Activated CD8-positive, alpha-beta memory T cell treated with anti-CD3 and anti-CD28 coated beads, Interleukin-2, amount 10 ng/mL, durations not matched to agents 7 days and 5 days (primary cell): ENCODE data around the gene LTC4S. TPM values are rescaled to one million over a fixed set of nuclear protein-coding genes. Genes with fewer than 3 reads are reported as not detected.
"Not testable (repeated sequence)": the region's sequence is repeated elsewhere in the genome, so short reads cannot be mapped to it uniquely, and the experiment has no call there.

Experiments
- ATAC-seq: fragments of 150-1000 bp; cut with Tn5 transposase; one replicate; pipeline ENCODE4 v1.10.0; 2021; ENCODE audit warnings: moderate library complexity
- CTCF ChIA-PET: fragments of 350-600 bp; sonication (Branson Sonifier 250); formaldehyde crosslinking; loops from one replicate; lab custom pipeline; 2021; ENCODE audit warnings: antibody characterized with exemption; lab: Charles Lee
- DNase-seq: peaks from one replicate; pipeline ENCODE4 v3.0.0-alpha.2; 2020
- H3K27ac Mint-ChIP-seq: one replicate; pipeline ENCODE4 v1.8.0; 2021; ENCODE audit warnings: mild to moderate bottlenecking, mixed read lengths
- H3K27me3 Mint-ChIP-seq: one replicate; pipeline ENCODE4 v1.8.0; 2021; ENCODE audit warnings: mixed read lengths
- H3K36me3 Mint-ChIP-seq: one replicate; pipeline ENCODE4 v1.8.0; 2021; ENCODE audit warnings: mild to moderate bottlenecking, mixed read lengths
- H3K4me1 Mint-ChIP-seq: one replicate; pipeline ENCODE4 v1.8.0; 2021; ENCODE audit warnings: mixed read lengths
- H3K4me3 Mint-ChIP-seq: one replicate; pipeline ENCODE4 v1.8.0; 2021; ENCODE audit warnings: mild to moderate bottlenecking, moderate library complexity, mixed read lengths
- H3K9me3 Mint-ChIP-seq: one replicate; pipeline ENCODE4 v1.8.0; 2022; ENCODE audit warnings: low read depth, mixed read lengths
- total RNA-seq, 2 experiments: library from RNA; stranded (reverse); gene quantifications; one replicate each; pipeline ENCODE4 v1.2.3, GENCODE V29; 2021

Gene LTC4S
- 1 to 10 TPM in 1 of 2 experiments, under 1 TPM in 1; 0.91 to 1.5 TPM for total RNA-seq

- Mint-ChIP-seq H3K27ac (peak within 1 kb of the TSS; percentile 48), H3K4me1 (peaks cover 34% of the 10 kb centered on the region), H3K4me3 (peak within 1 kb of the TSS; percentile 53), H3K27me3 (no peaks in the 10 kb centered on the region), H3K36me3 (peaks cover 2% of the 10 kb centered on the region), H3K9me3 (no peaks in the 10 kb centered on the region)
- CTCF ChIA-PET, result interaction anchor here (0.7 to 5.1 kb wide), 8 partner anchors 9 to 115 kb away, joined by 3 to 49 read pairs (median 3); no protein-coding TSS in a partner anchor
- DNase-seq (peak; percentile 82), ATAC-seq (peak; percentile 41)
Measured at GRCh38 chr5:179793468-179794139, at the start of gene LTC4S. TSS of gene LTC4S (plus strand) at chr5:179793986. CDS start at chr5:179794081, 95 bp downstream.

- ATAC-seq, H3K9me3 Mint-ChIP-seq, H3K4me3 Mint-ChIP-seq, DNase-seq, H3K4me1 Mint-ChIP-seq, H3K27me3 Mint-ChIP-seq, H3K27ac Mint-ChIP-seq: not testable (repeated sequence)
- CTCF ChIA-PET, result interaction anchor here (0.6 to 2.3 kb wide), 2 partner anchors 11 to 1556 kb away, joined by 3 to 6 read pairs; partner anchors contain the start of gene MAML1
- peaks cover 28% of the 10 kb centered on the region for H3K36me3 Mint-ChIP-seq
Measured at GRCh38 chr5:179744106-179744505, 49.7 kb upstream of the LTC4S start.

- Mint-ChIP-seq H3K4me3 (no peak overlapping the region), H3K27me3 (no peaks in the 10 kb centered on the region), H3K27ac (no peak overlapping the region), H3K9me3 (no peaks in the 10 kb centered on the region), H3K4me1 (peaks cover 8% of the 10 kb centered on the region), H3K36me3 (peaks cover 22% of the 10 kb centered on the region)
- DNase-seq (no peak), ATAC-seq (no peak)
- CTCF ChIA-PET, result no interaction called here
Measured at GRCh38 chr5:179746872-179747271, 46.9 kb upstream of the LTC4S start.

GRCh38 chr5:179747811-179748210 lies 46.0 kb upstream of the LTC4S start:
- ATAC-seq (no peak), DNase-seq (no peak)
- Mint-ChIP-seq H3K4me1 (peaks cover 8% of the 10 kb centered on the region), H3K4me3 (no peak overlapping the region), H3K27ac (no peak overlapping the region), H3K9me3 (no peaks in the 10 kb centered on the region), H3K36me3 (peaks cover 21% of the 10 kb centered on the region), H3K27me3 (no peaks in the 10 kb centered on the region)
- CTCF ChIA-PET, result no interaction called here

GRCh38 chr5:179749857-179750508 lies 43.8 kb upstream of the LTC4S start:
- Mint-ChIP-seq H3K4me3 (no peak overlapping the region), H3K27ac (peak overlapping the region; percentile 24), H3K36me3 (peaks cover 24% of the 10 kb centered on the region), H3K27me3 (no peaks in the 10 kb centered on the region), H3K9me3 (no peaks in the 10 kb centered on the region), H3K4me1 (peaks cover 21% of the 10 kb centered on the region)
- no peak for DNase-seq
- no peak for ATAC-seq
- CTCF ChIA-PET, result interaction anchor here (5.5 kb wide), 1 partner anchor 13 kb away, joined by 26 read pairs; no protein-coding TSS in a partner anchor

- H3K4me3 Mint-ChIP-seq, result no peak overlapping the region
- peaks cover 22% of the 10 kb centered on the region for H3K4me1 Mint-ChIP-seq
- ATAC-seq (no peak), DNase-seq (no peak)
- H3K9me3 Mint-ChIP-seq, result no peaks in the 10 kb centered on the region
- peaks cover 13% of the 10 kb centered on the region for H3K36me3 Mint-ChIP-seq
- no peaks in the 10 kb centered on the region for H3K27me3 Mint-ChIP-seq
- no peak overlapping the region for H3K27ac Mint-ChIP-seq
- CTCF ChIA-PET, result interaction anchor here (5.5 kb wide), 1 partner anchor 9 kb away, joined by 26 read pairs; no protein-coding TSS in a partner anchor
Measured at GRCh38 chr5:179753971-179754370, 39.8 kb upstream of the LTC4S start.

- CTCF ChIA-PET, result no interaction called here
- Mint-ChIP-seq H3K27me3 (no peaks in the 10 kb centered on the region), H3K27ac (no peak overlapping the region), H3K9me3 (no peaks in the 10 kb centered on the region), H3K36me3 (peaks cover 13% of the 10 kb centered on the region), H3K4me1 (peaks cover 32% of the 10 kb centered on the region), H3K4me3 (no peak overlapping the region)
- ATAC-seq (no peak), DNase-seq (no peak)
Measured at GRCh38 chr5:179755022-179755421, 38.8 kb upstream of the LTC4S start.

- no peaks in the 10 kb centered on the region for H3K27me3 Mint-ChIP-seq
- no peaks in the 10 kb centered on the region for H3K9me3 Mint-ChIP-seq
- CTCF ChIA-PET, result interaction anchor here (1.1 kb wide), 1 partner anchor 43 kb away, joined by 3 read pairs; no protein-coding TSS in a partner anchor
- H3K4me3 Mint-ChIP-seq, result no peak overlapping the region
- peaks cover 2% of the 10 kb centered on the region for H3K36me3 Mint-ChIP-seq
- H3K27ac Mint-ChIP-seq, result no peak overlapping the region
- no peak for ATAC-seq
- no peak for DNase-seq
- H3K4me1 Mint-ChIP-seq, result peaks cover 52% of the 10 kb centered on the region
Measured at GRCh38 chr5:179758955-179759354, 34.8 kb upstream of the LTC4S start.

- ATAC-seq (no peak), DNase-seq (no peak)
- Mint-ChIP-seq H3K36me3 (peaks cover 2% of the 10 kb centered on the region), H3K4me1 (peaks cover 48% of the 10 kb centered on the region), H3K27me3 (no peaks in the 10 kb centered on the region), H3K4me3 (no peak overlapping the region), H3K27ac (peak overlapping the region; percentile 58), H3K9me3 (no peaks in the 10 kb centered on the region)
- CTCF ChIA-PET, result interaction anchor here (1.1 kb wide), 1 partner anchor 42 kb away, joined by 3 read pairs; no protein-coding TSS in a partner anchor
Measured at GRCh38 chr5:179759581-179760551, 33.9 kb upstream of the LTC4S start.

- CTCF ChIA-PET, result interaction anchor here (0.8 to 3.6 kb wide), 21 partner anchors 9 to 329 kb away, joined by 3 to 49 read pairs (median 7); partner anchors contain the start of genes LTC4S, MAML1, MGAT4B and TBC1D9B
- Mint-ChIP-seq H3K9me3 (no peaks in the 10 kb centered on the region), H3K4me1 (peaks cover 47% of the 10 kb centered on the region), H3K27me3 (no peaks in the 10 kb centered on the region), H3K27ac (peak overlapping the region; percentile 50), H3K4me3 (no peak overlapping the region), H3K36me3 (peaks cover 11% of the 10 kb centered on the region)
- DNase-seq (peak; percentile 66), ATAC-seq (peak; percentile 70)
Measured at GRCh38 chr5:179762079-179762780, 31.6 kb upstream of the LTC4S start.

- no peak for ATAC-seq
- Mint-ChIP-seq H3K27me3 (no peaks in the 10 kb centered on the region), H3K4me3 (no peak overlapping the region), H3K4me1 (peaks cover 47% of the 10 kb centered on the region), H3K27ac (peak overlapping the region; percentile 50), H3K36me3 (peaks cover 11% of the 10 kb centered on the region), H3K9me3 (no peaks in the 10 kb centered on the region)
- CTCF ChIA-PET, result interaction anchor here (0.9 to 3.6 kb wide), 24 partner anchors 9 to 328 kb away, joined by 3 to 49 read pairs (median 6); partner anchors contain the start of genes LTC4S, MAML1, MGAT4B and TBC1D9B
- DNase-seq, result no peak
Measured at GRCh38 chr5:179762781-179763176, 31.0 kb upstream of the LTC4S start.
